CD4-positive, CD25-positive, alpha-beta regulatory T cell (primary cell): ENCODE data around the gene TINAGL1. TPM values are rescaled to one million over a fixed set of nuclear protein-coding genes. Genes with fewer than 3 reads are reported as not detected.
"Not testable (repeated sequence)": the region's sequence is repeated elsewhere in the genome, so short reads cannot be mapped to it uniquely, and the experiment has no call there.

Source experiments
- ATAC-seq, 2 donors: fragments of 150-1000 bp; cut with Tn5 transposase; one replicate each; pipeline ENCODE4 v1.10.0; 2021; ENCODE audit warnings: low read depth in 2 of 2, moderate number of reproducible peaks in 2 of 2, moderate library complexity in 1 of 2
- DNase-seq, 3 donors: peaks; one replicate each; pipeline versions ENCODE4 v3.0.0 to v3.0.0-alpha.2; 2012 to 2022; ENCODE audit warnings: mixed read lengths in 1 of 3
- H3K27ac ChIP-seq: one replicate; pipeline ENCODE4 v1.7.0; 2013; ENCODE audit warnings: mild to moderate bottlenecking, low read length; ENCODE audit not compliant: insufficient read depth, poor library complexity, severe bottlenecking
- H3K27me3 ChIP-seq: one replicate; pipeline ENCODE4 v1.7.0; 2013; ENCODE audit warnings: low read length; ENCODE audit not compliant: control insufficient read depth, insufficient read depth
- H3K36me3 ChIP-seq: one replicate; pipeline ENCODE4 v1.7.0; 2013; ENCODE audit warnings: mild to moderate bottlenecking, low read length, moderate library complexity; ENCODE audit not compliant: control insufficient read depth, insufficient read depth
- H3K4me1 ChIP-seq: 2 replicates; pipeline ENCODE4 v1.7.0; 2013; ENCODE audit warnings: mild to moderate bottlenecking, low read length; ENCODE audit not compliant: insufficient read depth, control insufficient read depth, poor library complexity, severe bottlenecking
- H3K4me3 ChIP-seq: one replicate; pipeline ENCODE4 v1.7.0; 2013; ENCODE audit warnings: low read depth, mild to moderate bottlenecking, low read length, moderate library complexity
- H3K9me3 ChIP-seq, 2 experiments: 1 replicate in 1 of 2; 2 replicates in 1 of 2; pipeline ENCODE4 v1.7.0; 2013; ENCODE audit warnings: low read length in 2 of 2, mild to moderate bottlenecking in 1 of 2, moderate library complexity in 1 of 2; ENCODE audit not compliant: control insufficient read depth in 2 of 2
- H3K27ac Mint-ChIP-seq, 3 donors: one replicate each; pipeline ENCODE4 v1.8.0; 2020 to 2022; ENCODE audit warnings: mild to moderate bottlenecking in 3 of 3, mixed read lengths in 3 of 3, moderate library complexity in 2 of 3
- H3K27me3 Mint-ChIP-seq: one replicate; pipeline ENCODE4 v1.8.0; 2022; ENCODE audit warnings: mild to moderate bottlenecking, mixed read lengths
- H3K36me3 Mint-ChIP-seq: one replicate; pipeline ENCODE4 v1.8.0; 2020; ENCODE audit warnings: mixed read lengths
- H3K4me1 Mint-ChIP-seq, 4 donors: one replicate each; pipeline ENCODE4 v1.8.0; 2020 to 2022; ENCODE audit warnings: mixed read lengths in 4 of 4, mild to moderate bottlenecking in 1 of 4
- H3K4me3 Mint-ChIP-seq, 4 donors: one replicate each; pipeline ENCODE4 v1.8.0; 2020 to 2022; ENCODE audit warnings: mild to moderate bottlenecking in 4 of 4, mixed read lengths in 4 of 4, moderate library complexity in 3 of 4
- H3K9me3 Mint-ChIP-seq, 7 donors: one replicate each; pipeline ENCODE4 v1.8.0; 2020 to 2022; ENCODE audit warnings: mixed read lengths in 7 of 7, mild to moderate bottlenecking in 3 of 7, moderate library complexity in 2 of 7
- polyA plus RNA-seq, 4 donors: library from polyadenylated mRNA; unstranded; fragments of 300-500 nt; fragmentation: Illumina TruSeq; gene quantifications; one replicate each; pipeline ENCODE4 v1.2.3, GENCODE V29; 2021
- total RNA-seq: library from RNA; stranded (reverse); gene quantifications from one replicate; pipeline ENCODE4 v1.2.3, GENCODE V29; 2022

TINAGL1 gene
- total and polyA plus RNA-seq, 5 donors from 2014 or later: not detected

DNA sequence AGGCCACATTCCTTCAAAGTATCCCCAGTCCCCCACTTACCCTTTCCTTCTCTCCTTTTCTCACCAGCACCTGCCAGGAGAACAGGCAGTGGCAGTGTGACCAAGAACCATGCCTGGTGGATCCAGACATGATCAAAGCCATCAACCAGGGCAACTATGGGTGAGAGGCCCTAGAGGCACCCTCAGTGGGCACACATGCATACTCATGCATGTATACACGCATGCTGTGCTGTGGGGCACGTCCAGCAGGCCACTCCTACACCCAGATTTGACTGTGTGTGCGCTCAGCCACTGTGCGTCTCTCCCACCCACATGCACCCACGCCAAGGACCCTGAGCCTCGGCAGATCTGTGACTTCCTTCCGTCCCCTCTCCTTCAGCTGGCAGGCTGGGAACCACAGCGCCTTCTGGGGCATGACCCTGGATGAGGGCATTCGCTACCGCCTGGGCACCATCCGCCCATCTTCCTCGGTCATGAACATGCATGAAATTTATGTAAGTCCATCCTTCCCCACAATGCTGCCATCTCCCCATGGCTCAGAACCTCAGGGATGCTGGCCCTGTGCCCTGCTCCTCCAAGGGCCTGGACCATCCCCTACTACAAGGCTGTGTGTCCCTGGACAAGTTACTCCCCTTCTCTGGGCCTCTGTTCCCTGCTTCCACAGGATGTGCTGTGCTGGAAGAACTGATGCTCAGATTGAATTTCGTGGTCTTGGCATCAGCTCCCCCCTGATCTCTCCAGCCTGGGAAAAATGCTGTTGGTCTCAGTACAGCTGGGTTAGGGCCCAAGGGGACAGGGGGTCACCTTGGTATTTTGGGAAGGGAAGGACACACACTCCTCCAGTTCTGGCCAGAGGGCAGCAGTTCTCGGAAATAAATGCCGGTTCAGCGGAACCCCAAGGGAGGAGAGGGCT, 7.0 kb downstream of the TINAGL1 start:
- no peaks in the 10 kb centered on the region for H3K36me3 Mint-ChIP-seq
- Histone ChIP-seq H3K27me3 (no peaks in the 10 kb centered on the region), H3K36me3 (no peaks in the 10 kb centered on the region), H3K27ac (no peak overlapping the region), H3K4me1 (peaks cover 3% of the 10 kb centered on the region), H3K4me3 (no peak overlapping the region), H3K9me3 (no peaks in the 10 kb centered on the region)
- H3K4me1 Mint-ChIP-seq: no peaks in the 10 kb centered on the region
- no peak overlapping the region for H3K4me3 Mint-ChIP-seq
- no peak overlapping the region for H3K27ac Mint-ChIP-seq
- H3K9me3 Mint-ChIP-seq: no peaks in the 10 kb centered on the region
- DNase-seq: no peak
- no peaks in the 10 kb centered on the region for H3K27me3 Mint-ChIP-seq
- no peak for ATAC-seq

- H3K9me3 Mint-ChIP-seq: no peaks in the 10 kb centered on the region
- Histone ChIP-seq H3K27me3 (no peaks in the 10 kb centered on the region), H3K27ac (no peak overlapping the region), H3K36me3 (no peaks in the 10 kb centered on the region), H3K4me1 (peaks cover 7% of the 10 kb centered on the region), H3K9me3 (no peaks in the 10 kb centered on the region), H3K4me3 (no peak overlapping the region)
- no peak for ATAC-seq
- peaks cover 0 to 1% (median 0%) of the 10 kb centered on the region in 4 donors for H3K4me1 Mint-ChIP-seq
- H3K27ac Mint-ChIP-seq: no peak overlapping the region
- peaks cover 1% of the 10 kb centered on the region for H3K27me3 Mint-ChIP-seq
- no peaks in the 10 kb centered on the region for H3K36me3 Mint-ChIP-seq
- DNase-seq: no peak
- H3K4me3 Mint-ChIP-seq: no peak overlapping the region
These were observed 7.9 kb downstream of the TINAGL1 start for GRCh38 chr1:31583995-31584868.

DNA sequence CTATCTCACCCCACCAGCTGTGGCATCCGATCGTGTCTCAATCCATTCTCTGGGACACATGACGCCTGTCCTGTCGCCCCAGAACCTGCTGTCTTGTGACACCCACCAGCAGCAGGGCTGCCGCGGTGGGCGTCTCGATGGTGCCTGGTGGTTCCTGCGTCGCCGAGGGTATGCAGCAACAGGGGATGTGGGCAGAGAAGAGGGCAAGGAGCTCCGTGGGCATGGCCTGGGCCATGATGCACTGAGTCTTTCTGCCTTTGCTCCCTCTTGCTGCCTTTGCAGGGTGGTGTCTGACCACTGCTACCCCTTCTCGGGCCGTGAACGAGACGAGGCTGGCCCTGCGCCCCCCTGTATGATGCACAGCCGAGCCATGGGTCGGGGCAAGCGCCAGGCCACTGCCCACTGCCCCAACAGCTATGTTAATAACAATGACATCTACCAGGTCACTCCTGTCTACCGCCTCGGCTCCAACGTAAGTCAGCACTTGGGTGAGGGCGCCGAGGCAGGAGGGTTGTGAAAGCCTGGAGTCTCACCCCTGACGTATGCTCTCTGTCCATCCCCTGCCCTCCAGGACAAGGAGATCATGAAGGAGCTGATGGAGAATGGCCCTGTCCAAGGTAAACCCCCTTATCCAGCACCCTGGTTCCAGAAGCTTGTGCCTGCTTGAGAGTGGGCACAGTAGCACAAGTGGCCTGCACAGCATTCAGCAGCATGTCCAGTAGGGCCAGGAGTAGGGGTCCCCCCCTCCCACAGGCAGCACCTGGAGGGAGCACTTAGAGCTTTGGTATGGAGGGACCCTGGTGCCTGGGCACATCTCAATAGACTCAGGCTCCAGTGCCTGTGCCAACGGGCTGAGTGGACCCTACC, 8.8 kb downstream of the TINAGL1 start:
- Mint-ChIP-seq H3K9me3 (no peaks in the 10 kb centered on the region), H3K4me1 (peaks cover 0 to 2% (median 0%) of the 10 kb centered on the region in 4 donors), H3K27me3 (peaks cover 6% of the 10 kb centered on the region), H3K4me3 (no peak overlapping the region), H3K27ac (no peak overlapping the region), H3K36me3 (no peaks in the 10 kb centered on the region)
- H3K27ac ChIP-seq: no peak overlapping the region
- no peak overlapping the region for H3K4me3 ChIP-seq
- no peaks in the 10 kb centered on the region for H3K27me3 ChIP-seq
- H3K9me3 ChIP-seq: no peaks in the 10 kb centered on the region
- ATAC-seq (no peak), DNase-seq (no peak)
- no peaks in the 10 kb centered on the region for H3K36me3 ChIP-seq
- peaks cover 7% of the 10 kb centered on the region for H3K4me1 ChIP-seq

GRCh38 chr1:31585736-31586365, 9.5 kb downstream of the TINAGL1 start:
- Histone ChIP-seq H3K9me3 (no peaks in the 10 kb centered on the region), H3K27me3 (no peaks in the 10 kb centered on the region), H3K27ac (no peak overlapping the region), H3K4me3 (no peak overlapping the region), H3K36me3 (no peaks in the 10 kb centered on the region), H3K4me1 (peaks cover 7% of the 10 kb centered on the region)
- Mint-ChIP-seq H3K27ac (peak overlapping the region in 1 of 3 donors; percentile 14), H3K9me3 (no peaks in the 10 kb centered on the region), H3K4me3 (no peak overlapping the region), H3K36me3 (no peaks in the 10 kb centered on the region), H3K4me1 (peaks cover 0 to 2% (median 0%) of the 10 kb centered on the region in 4 donors), H3K27me3 (peaks cover 6% of the 10 kb centered on the region)
- DNase-seq (no peak), ATAC-seq (no peak)

DNA sequence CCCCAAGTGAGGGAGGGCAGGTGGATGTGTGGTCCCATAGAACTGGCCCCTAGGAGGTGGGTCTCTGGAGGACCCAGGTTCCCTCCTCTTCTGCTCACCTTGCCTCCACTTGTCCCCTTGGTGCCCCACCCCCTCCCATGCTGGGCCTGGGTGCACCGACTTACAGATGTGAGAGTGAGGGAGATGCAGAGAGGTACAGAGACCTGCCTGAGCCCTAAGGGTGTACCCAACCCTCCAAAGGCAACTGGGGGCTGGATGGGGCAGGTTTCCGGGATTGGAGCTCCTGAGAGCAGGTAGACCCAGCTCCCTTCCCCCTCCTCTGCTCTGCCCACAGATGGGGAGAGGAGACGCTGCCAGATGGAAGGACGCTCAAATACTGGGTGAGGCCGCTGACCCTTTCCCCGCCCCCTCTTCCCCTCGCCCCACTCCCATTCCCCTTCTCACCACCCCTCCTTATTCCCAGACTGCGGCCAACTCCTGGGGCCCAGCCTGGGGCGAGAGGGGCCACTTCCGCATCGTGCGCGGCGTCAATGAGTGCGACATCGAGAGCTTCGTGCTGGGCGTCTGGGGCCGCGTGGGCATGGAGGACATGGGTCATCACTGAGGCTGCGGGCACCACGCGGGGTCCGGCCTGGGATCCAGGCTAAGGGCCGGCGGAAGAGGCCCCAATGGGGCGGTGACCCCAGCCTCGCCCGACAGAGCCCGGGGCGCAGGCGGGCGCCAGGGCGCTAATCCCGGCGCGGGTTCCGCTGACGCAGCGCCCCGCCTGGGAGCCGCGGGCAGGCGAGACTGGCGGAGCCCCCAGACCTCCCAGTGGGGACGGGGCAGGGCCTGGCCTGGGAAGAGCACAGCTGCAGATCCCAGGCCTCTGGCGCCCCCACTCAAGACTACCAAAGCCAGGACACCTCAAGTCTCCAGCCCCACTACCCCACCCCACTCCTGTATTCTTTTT, 10.3 kb downstream of the TINAGL1 start:
- Histone ChIP-seq H3K4me3 (no peak overlapping the region), H3K9me3 (no peaks in the 10 kb centered on the region), H3K27ac (no peak overlapping the region), H3K4me1 (peaks cover 7% of the 10 kb centered on the region), H3K36me3 (no peaks in the 10 kb centered on the region), H3K27me3 (no peaks in the 10 kb centered on the region)
- Mint-ChIP-seq H3K4me1 (peaks cover 0 to 4% (median under 1%) of the 10 kb centered on the region in 4 donors), H3K9me3 (no peaks in the 10 kb centered on the region), H3K27me3 (peaks cover 10% of the 10 kb centered on the region), H3K4me3 (no peak overlapping the region), H3K36me3 (no peaks in the 10 kb centered on the region), H3K27ac (no peak overlapping the region)
- ATAC-seq (no peak), DNase-seq (no peak)

GRCh38 chr1:31587328-31587699, 11.0 kb downstream of the TINAGL1 start:
- not testable (repeated sequence) for ATAC-seq, H3K4me1 ChIP-seq, H3K4me3 Mint-ChIP-seq, H3K27ac ChIP-seq, H3K36me3 ChIP-seq, H3K9me3 ChIP-seq, H3K27ac Mint-ChIP-seq, H3K4me1 Mint-ChIP-seq, H3K36me3 Mint-ChIP-seq, H3K9me3 Mint-ChIP-seq, DNase-seq, H3K4me3 ChIP-seq, H3K27me3 ChIP-seq
- H3K27me3 Mint-ChIP-seq: peaks cover 11% of the 10 kb centered on the region
